HFF-Myc (cell line): ENCODE results near the gene TRMT10C.
"Not testable (repeated sequence)": the region's sequence is repeated elsewhere in the genome, so short reads cannot be mapped to it uniquely, and the experiment has no call there.

Experiments used
- DNase-seq: peaks from one replicate; pipeline ENCODE4 v3.0.0-alpha.2; 2011; ENCODE audit warnings: low read depth; ENCODE audit errors: extremely low read depth
- H3K4me3 ChIP-seq: replicated peaks from 2 replicates; pipeline ENCODE4 v1.5.1; 2011; ENCODE audit warnings: low read depth, mild to moderate bottlenecking, control low read depth, low read length
- CTCF ChIP-seq: IDR thresholded peaks from 2 replicates; pipeline ENCODE4 v1.5.1; 2012; ENCODE audit warnings: mild to moderate bottlenecking, low read depth, low read length, control low read depth; ENCODE audit errors: missing control alignments

TRMT10C gene

GRCh38 chr3:101548527-101549105 is 13.1 kb upstream of the TRMT10C start:
- no peak for TF ChIP-seq CTCF

GRCh38 chr3:101549473-101549872 is 12.2 kb upstream of the TRMT10C start:
- no peak overlapping the region for H3K4me3 ChIP-seq
- no peak for DNase-seq
- no peak for TF ChIP-seq CTCF

More at GRCh38 chr3:101548527-101549105, 13.1 kb upstream of the TRMT10C start:
- DNase-seq, result no peak
- no peak overlapping the region for H3K4me3 ChIP-seq

- H3K4me3 ChIP-seq, DNase-seq: not testable (repeated sequence)
Measured at GRCh38 chr3:101551359-101552081, 10.1 kb upstream of the TRMT10C start.

GRCh38 chr3:101553381-101553780 is 8.3 kb upstream of the TRMT10C start:
- not testable (repeated sequence) for DNase-seq, H3K4me3 ChIP-seq

- no peak overlapping the region for H3K4me3 ChIP-seq
- TF ChIP-seq CTCF, result no peak
- no peak for DNase-seq
Measured at GRCh38 chr3:101556064-101556463, 5.6 kb upstream of the TRMT10C start.

GRCh38 chr3:101567528-101568317 is 6.1 kb downstream of the TRMT10C start:
- no peak overlapping the region for H3K4me3 ChIP-seq
- DNase-seq, result peak; percentile 14
- TF ChIP-seq CTCF, result no peak

GRCh38 chr3:101571028-101571895 is 9.6 kb downstream of the TRMT10C start:
- DNase-seq, result no peak
- H3K4me3 ChIP-seq, result no peak overlapping the region
- no peak for TF ChIP-seq CTCF
